ENCODE measurements around the gene NOTCH1. TPM values are rescaled to one million over a fixed set of nuclear protein-coding genes. Genes with fewer than 3 reads are reported as not detected.

Gene NOTCH1
- total and polyA plus RNA-seq, 2 donors (not counting 1 experiment from before 2014, with no cell fraction given) = 3.3 to 10.9 TPM

DNA sequence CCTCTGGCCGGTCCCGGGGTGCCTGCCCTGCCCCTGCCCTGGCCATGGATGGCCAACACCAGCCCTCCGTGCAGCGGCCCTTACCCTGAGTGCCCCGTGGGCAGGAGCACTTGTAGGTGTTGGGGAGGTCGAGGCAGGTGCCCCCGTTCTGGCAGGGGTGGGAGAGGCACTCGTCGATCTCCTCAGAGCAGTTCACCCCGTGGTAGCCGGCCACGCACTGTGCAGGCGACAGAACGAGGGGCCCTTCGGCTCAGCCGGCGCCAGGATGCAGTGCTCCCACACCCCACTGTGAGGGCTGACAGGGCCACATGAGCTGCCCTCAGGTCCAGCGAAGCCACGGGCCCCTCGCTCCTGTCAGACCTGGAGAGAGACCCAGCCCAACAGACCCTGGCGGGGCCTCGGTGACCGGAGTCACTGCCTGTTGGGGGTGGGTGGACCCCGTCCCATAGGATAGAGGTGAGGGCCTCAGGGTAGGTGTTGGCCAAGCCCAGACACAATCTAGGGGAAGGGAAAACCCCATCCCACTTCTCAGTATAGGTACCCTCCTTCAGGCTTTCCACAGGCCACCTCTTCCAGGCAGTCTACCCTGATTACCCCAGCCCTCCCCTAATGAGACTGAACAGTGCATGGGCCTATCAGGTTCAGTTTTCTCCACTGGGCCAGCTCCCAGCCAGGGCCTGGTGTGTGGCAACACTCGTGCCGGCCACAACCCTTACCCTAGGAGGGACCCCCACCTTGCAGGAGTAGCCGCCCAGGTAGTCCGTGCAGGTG lies 38.4 kb downstream of the NOTCH1 start:
- Histone ChIP-seq H3K79me2 (ENCODE audit: control insufficient read depth, insufficient read depth, low read length) (no peaks in the 10 kb centered on the region), H3K36me3 (ENCODE audit: control insufficient read depth, insufficient read depth, low read length) (peaks cover 48% of the 10 kb centered on the region), H3K4me1 (ENCODE audit: control insufficient read depth, extremely low read depth, insufficient read depth, low read length) (no peaks in the 10 kb centered on the region), H3K9me3 (ENCODE audit: control insufficient read depth, insufficient read depth, low read depth, low read length) (no peaks in the 10 kb centered on the region), H4K20me1 (ENCODE audit: control insufficient read depth, extremely low read depth, insufficient read depth, low read length) (no peaks in the 10 kb centered on the region), H2AFZ (ENCODE audit: low read length) (no peak overlapping the region), H3K4me3 (replicated peaks in 1 of 4; ENCODE audit: control extremely low read depth in 1 of 4, insufficient read depth in 1 of 4, low read depth in 3 of 4, low read length in 4 of 4) (no peak overlapping the region), H3K9ac (ENCODE audit: insufficient read depth, low read length) (no peak overlapping the region), H3K27me3 (ENCODE audit: control insufficient read depth, insufficient read depth, low read length) (no peaks in the 10 kb centered on the region), H3K4me2 (ENCODE audit: extremely low read depth, insufficient read depth, low read length) (no peak overlapping the region), H3K27ac (ENCODE audit: insufficient read depth, low read length) (no peak overlapping the region)
- TF ChIP-seq, protein P1, sequence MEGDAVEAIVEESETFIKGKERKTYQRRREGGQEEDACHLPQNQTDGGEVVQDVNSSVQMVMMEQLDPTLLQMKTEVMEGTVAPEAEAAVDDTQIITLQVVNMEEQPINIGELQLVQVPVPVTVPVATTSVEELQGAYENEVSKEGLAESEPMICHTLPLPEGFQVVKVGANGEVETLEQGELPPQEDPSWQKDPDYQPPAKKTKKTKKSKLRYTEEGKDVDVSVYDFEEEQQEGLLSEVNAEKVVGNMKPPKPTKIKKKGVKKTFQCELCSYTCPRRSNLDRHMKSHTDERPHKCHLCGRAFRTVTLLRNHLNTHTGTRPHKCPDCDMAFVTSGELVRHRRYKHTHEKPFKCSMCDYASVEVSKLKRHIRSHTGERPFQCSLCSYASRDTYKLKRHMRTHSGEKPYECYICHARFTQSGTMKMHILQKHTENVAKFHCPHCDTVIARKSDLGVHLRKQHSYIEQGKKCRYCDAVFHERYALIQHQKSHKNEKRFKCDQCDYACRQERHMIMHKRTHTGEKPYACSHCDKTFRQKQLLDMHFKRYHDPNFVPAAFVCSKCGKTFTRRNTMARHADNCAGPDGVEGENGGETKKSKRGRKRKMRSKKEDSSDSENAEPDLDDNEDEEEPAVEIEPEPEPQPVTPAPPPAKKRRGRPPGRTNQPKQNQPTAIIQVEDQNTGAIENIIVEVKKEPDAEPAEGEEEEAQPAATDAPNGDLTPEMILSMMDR (conservative IDR thresholded peaks at IDR 0.05 in 1 of 2, IDR thresholded peaks at IDR 0.05 in 1 of 2; ENCODE audit: low read depth in 1 of 2, low read length in 2 of 2) = no peak
- no peak for TF ChIP-seq EZH2 (IDR thresholded peaks at IDR 0.05; ENCODE audit: low read length, missing control alignments)
- no peak for DNase-seq (ENCODE audit: low read depth in 2 of 2)

DNA sequence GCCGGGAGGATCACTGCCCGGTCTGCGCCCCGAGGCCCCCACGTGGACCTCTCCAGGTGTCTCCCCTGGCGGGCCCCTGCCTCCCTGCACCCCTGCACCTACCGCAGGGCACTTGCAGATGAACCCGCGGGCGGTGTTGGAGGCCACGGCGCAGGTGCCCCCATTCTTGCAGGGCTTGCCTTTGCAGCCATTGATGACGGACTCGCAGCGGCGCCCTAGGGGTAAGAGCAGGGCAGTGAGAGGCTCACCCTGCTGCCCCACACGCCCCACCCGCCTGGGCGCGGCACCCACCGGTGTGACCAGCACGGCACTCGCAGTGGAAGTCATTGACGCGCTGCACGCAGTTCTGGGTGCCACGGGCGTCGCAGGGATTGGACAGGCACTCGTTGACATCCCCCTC lies 39.4 kb downstream of the NOTCH1 start:
- Histone ChIP-seq H3K4me2 (ENCODE audit: extremely low read depth, insufficient read depth, low read length) (no peak overlapping the region), H3K36me3 (ENCODE audit: control insufficient read depth, insufficient read depth, low read length) (peaks cover 42% of the 10 kb centered on the region), H3K4me1 (ENCODE audit: control insufficient read depth, extremely low read depth, insufficient read depth, low read length) (no peaks in the 10 kb centered on the region), H4K20me1 (ENCODE audit: control insufficient read depth, extremely low read depth, insufficient read depth, low read length) (no peaks in the 10 kb centered on the region), H3K79me2 (ENCODE audit: control insufficient read depth, insufficient read depth, low read length) (no peaks in the 10 kb centered on the region), H3K4me3 (replicated peaks in 1 of 4; ENCODE audit: control extremely low read depth in 1 of 4, insufficient read depth in 1 of 4, low read depth in 3 of 4, low read length in 4 of 4) (no peak overlapping the region), H3K27ac (ENCODE audit: insufficient read depth, low read length) (no peak overlapping the region), H3K27me3 (ENCODE audit: control insufficient read depth, insufficient read depth, low read length) (no peaks in the 10 kb centered on the region), H3K9ac (ENCODE audit: insufficient read depth, low read length) (no peak overlapping the region), H2AFZ (ENCODE audit: low read length) (no peak overlapping the region), H3K9me3 (ENCODE audit: control insufficient read depth, insufficient read depth, low read depth, low read length) (no peaks in the 10 kb centered on the region)
- TF ChIP-seq, protein P1 (conservative IDR thresholded peaks at IDR 0.05 in 1 of 2, IDR thresholded peaks at IDR 0.05 in 1 of 2; ENCODE audit: low read depth in 1 of 2, low read length in 2 of 2) = no peak
- TF ChIP-seq EZH2 (IDR thresholded peaks at IDR 0.05; ENCODE audit: low read length, missing control alignments) = no peak
- DNase-seq (ENCODE audit: low read depth in 2 of 2) = no peak

DNA sequence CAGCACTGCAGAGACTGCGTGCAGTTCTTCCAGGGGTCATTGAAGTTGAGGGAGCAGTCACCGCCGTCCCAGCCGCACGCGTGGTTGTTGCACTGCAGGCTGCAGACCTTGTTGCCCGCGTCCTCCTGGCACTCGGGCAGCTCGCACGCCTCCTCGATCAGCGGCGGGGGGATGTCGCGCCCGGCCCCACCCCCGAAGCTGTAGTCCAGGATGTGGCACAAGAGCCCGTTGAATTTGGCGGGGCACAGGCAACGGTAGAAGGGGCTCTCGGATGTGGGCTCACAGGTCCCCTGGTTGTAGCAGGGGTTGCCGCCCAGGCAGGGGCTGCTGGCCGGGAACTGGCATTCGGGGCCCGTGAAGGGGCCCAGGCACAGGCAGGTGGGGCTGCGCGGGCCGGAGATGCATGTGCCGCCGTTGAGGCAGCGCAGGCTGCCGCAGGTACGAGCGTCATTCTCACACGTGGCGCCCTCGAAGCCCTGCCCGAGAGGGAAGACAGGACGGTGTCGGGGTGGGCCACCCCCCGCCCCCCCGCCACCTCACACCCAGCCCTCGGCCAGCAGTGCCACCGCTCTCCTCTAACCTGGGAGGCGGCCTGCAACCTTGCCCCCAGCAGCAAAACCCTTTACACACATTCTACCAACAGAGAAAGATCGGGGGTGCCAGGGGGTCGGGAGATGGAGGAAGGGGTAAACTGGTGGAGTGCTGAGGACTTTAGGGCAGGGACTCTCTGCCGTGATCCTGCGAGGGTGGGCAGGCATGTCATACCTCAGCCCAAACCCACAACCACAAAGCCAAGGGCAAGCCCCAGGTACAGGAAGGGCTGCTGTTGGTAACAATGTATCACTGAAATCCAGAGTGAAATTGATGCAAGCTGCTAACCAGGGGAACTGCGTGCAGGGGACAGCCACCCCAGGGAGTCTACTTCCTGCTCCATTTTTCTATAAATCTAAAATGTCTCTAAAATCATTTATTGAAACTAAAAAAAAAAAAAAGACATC lies 40.1 kb downstream of the NOTCH1 start:
- Histone ChIP-seq H3K9ac (ENCODE audit: insufficient read depth, low read length) (no peak overlapping the region), H3K4me1 (ENCODE audit: control insufficient read depth, extremely low read depth, insufficient read depth, low read length) (no peaks in the 10 kb centered on the region), H3K4me3 (replicated peaks in 1 of 4; ENCODE audit: control extremely low read depth in 1 of 4, insufficient read depth in 1 of 4, low read depth in 3 of 4, low read length in 4 of 4) (no peak overlapping the region), H3K79me2 (ENCODE audit: control insufficient read depth, insufficient read depth, low read length) (no peaks in the 10 kb centered on the region), H3K9me3 (ENCODE audit: control insufficient read depth, insufficient read depth, low read depth, low read length) (no peaks in the 10 kb centered on the region), H4K20me1 (ENCODE audit: control insufficient read depth, extremely low read depth, insufficient read depth, low read length) (no peaks in the 10 kb centered on the region), H3K27me3 (ENCODE audit: control insufficient read depth, insufficient read depth, low read length) (no peaks in the 10 kb centered on the region), H2AFZ (ENCODE audit: low read length) (no peak overlapping the region), H3K27ac (ENCODE audit: insufficient read depth, low read length) (no peak overlapping the region), H3K4me2 (ENCODE audit: extremely low read depth, insufficient read depth, low read length) (no peak overlapping the region), H3K36me3 (ENCODE audit: control insufficient read depth, insufficient read depth, low read length) (peaks cover 38% of the 10 kb centered on the region)
- no peak for DNase-seq (ENCODE audit: low read depth in 2 of 2)
- TF ChIP-seq, protein P1 (conservative IDR thresholded peaks at IDR 0.05 in 1 of 2, IDR thresholded peaks at IDR 0.05 in 1 of 2; ENCODE audit: low read depth in 1 of 2, low read length in 2 of 2) = no peak
- no peak for TF ChIP-seq EZH2 (IDR thresholded peaks at IDR 0.05; ENCODE audit: low read length, missing control alignments)
